Epidermal melanocyte (primary cell): ENCODE data around the gene CELA2A.
"Not testable (repeated sequence)": the region's sequence is repeated elsewhere in the genome, so short reads cannot be mapped to it uniquely, and the experiment has no call there.

ENCODE experiments used
- DNase-seq: peaks from one replicate; pipeline ENCODE4 v3.0.0; 2011; ENCODE audit warnings: low spot score; ENCODE audit not compliant: insufficient read length

CELA2A gene

DNA sequence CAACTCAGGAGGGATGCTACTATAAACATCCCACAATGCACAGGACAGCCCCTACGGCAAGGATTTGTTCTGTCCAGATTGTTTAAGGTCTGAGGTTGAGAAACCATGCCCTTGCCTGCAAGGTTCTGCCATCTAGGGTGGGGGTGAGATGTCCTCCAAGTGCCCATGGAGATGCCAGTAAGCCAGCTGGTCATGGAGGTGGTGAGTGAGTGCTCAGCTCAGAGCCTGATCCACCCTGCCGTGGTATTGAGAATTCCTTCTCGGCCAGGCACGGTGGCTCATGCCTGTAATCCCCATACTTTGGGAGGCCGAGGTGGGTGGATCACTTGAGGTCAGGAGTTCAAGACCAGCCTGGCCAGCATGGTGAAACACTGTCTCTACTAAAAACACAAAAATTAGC lies 31.6 kb upstream of the CELA2A start:
- no peak for DNase-seq

DNA sequence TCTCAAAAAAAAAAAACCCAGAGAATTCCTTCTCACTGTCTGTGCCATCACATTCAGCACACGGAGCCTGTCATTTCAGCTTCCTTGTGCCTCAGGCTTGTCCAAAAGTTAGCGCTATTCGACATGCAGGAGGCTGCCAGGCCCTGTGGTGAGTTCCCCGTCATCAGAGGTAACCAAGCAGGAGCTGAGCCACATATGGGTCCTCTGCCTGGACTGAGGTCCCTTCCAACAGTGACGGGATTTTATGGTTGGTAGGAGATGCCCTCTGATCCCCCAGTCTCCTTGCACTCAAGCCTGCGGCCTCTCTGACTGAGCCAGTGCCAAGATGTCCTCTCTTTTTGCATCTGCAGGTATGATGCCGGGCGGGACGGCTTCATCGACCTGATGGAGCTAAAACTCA lies 31.0 kb upstream of the CELA2A start:
- no peak for DNase-seq

DNA sequence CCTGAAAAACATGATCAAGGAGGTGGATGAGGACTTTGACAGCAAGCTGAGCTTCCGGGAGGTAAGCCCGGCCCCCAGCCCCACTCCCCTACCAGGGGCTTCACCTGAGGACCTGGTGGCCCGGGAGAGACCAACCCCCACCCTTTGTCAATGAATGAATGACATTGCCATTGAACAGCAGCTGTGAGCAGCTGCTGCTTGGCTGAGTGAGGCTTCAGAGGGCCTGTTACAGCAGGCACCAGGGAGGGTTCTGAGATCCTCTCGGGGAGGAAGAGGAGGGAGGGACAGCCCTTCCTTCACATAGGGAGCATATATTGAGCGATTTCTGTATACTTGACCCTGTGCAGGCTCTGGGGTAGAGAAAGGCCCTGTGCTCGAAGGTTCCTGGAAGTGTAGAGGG lies 30.6 kb upstream of the CELA2A start:
- no peak for DNase-seq

DNA sequence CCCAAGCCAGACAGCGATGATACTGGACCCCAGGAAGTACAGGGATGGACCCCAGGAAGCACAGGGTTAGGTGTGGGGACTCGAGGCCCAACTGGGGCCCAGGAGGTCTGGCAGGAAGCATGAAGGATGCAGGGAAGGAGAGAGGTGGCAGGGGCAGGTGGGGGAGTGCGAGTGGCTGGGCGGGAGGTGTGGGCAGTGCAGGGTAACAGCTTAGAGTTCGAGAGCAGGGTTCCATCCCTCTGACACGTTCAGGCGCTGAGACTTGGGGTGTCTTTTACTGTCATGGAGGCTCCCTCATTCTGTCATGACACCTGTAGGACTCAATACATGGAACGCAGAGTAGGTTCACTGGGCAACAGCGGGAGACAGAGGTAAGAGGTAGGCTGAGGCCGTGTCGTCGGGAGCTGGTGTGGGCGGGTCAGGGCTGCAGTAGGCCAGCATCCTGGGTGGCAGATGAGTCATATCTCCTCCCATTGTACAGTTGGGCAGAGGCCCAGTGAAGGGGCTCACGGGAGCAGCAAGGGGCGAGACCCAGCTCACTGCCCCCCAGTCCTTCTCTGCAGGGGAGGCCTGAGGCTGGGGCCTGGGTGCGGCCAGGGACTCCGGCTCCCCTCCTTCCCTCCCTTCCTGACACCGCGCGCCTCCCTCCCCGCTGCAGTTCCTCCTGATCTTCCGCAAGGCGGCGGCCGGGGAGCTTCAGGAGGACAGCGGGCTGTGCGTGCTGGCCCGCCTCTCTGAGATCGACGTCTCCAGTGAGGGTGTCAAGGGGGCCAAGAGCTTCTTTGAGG lies 29.8 kb upstream of the CELA2A start:
- DNase-seq = no peak

DNA sequence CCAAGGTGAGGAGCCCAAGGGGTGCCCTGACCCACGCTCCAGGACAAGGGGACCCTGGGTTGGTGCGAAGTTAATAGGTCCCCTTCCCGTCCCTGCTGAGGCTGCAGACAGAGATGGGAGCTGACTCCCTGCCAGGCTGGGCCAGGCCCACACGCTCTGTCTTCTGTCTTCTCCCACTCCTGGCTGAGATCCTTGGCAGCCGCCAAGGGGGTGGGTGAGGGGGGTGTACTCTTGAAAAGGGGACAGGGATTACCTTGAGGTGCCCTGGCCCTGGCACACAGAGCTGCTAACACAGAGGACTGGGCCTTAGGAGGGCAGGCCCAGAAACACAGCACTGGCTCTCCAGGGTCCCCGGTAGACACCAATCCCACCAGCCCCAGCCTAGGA lies 29.3 kb upstream of the CELA2A start:
- DNase-seq = no peak

DNA sequence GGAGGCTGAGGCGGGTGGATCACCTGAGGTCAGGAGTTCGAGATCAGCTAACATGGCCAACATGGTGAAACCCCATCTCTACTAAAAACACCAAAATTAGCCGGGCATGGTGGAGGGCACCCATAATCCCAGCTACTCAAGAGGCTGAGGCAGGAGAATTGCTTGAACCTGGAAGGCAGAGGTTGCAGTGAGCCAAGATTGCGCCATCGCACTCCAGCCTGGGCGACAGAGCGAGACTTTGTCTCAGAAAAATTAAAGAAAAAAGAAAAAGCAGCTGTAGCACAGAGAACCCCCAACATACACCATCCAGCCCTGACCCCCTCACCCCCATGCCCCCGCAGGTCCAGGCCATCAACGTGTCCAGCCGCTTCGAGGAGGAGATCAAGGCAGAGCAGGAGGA lies 28.3 kb upstream of the CELA2A start:
- not testable (repeated sequence) for DNase-seq

DNA sequence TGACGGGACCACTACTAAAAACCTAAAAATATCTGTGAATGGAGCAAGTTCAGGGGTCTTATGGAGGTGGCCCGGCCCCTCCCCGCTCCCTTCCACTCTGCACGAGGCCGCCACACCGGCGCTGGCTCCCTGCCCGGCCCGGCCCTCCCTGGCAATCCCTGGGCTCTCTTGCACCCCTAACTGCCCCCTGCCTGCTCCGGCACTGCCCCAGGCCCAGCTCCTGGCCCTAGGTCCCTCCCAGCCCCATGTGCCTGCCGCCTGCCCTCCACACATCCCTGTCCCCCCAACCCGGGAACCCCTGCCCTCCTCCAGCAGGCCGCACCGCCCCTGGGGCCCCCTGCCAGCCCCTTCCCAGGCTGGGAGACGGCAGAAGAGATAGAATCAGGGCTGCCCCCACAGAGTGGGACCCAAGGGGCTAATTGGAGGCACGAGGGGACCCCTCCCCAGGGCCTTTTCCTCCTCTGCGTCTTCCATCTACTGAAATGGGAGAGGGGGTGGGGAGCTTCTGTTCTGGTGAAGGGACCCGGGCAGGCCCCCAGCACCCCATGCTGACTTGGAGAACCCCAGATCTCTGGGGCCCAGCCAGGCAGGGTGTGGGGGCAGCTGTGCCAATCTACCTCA lies 27.6 kb upstream of the CELA2A start:
- no peak for DNase-seq

DNA sequence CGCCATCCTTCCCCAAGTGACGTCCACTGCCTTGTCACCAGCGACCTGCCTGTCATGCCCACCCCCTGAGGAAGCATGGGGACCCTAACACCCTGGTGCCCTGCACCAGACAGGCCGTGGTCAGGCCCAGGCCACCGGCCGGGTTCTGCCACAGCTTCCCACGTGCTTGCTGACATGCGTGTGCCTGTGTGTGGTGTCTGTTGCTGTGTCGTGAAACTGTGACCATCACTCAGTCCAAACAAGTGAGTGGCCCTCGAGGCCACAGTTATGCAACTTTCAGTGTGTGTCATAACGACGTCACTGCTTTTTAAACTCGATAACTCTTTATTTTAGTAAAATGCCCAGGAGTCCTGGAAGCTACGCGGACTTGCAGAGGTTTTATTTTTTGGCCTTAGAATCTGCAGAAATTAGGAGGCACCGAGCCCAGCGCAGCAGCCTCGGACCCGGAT lies 26.8 kb upstream of the CELA2A start:
- no peak for DNase-seq

DNA sequence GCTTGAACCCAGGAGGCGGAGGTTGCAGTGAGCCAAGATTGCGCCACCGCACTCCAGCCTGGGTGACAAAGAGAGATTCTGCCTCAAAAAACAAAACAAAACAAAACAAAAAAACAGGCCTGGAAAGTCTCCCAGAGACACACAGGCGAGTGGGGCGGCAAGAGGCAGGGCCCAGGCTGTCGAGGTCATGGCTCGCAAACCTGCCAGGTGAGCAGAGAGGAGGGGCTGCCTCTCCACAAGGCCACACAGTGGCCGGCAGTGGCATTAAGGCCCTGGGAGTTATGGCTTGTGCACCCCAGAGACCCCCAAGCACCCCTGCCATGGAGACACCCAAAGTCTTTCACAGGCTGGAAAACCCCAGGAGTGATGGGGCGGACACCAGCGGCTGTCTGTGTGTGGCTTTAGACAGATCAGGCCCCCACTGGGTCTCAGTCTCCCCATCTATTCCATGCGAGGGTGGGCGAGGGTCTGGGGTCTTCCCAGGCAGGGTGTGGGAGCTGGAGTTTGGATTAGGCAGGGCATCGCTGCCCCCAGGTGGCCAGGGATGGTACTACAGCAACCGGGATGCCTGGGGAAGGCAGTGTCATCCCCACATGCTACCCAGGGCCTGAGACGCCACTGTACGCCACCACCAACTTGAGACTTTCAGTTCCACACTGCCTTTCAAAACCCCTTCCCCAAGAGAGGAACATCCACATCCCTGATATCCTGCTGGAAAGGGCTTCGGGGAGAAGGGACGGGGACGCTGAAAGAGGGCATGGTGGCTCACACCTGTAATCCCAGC lies 25.6 kb upstream of the CELA2A start:
- peak; percentile 58 for DNase-seq

DNA sequence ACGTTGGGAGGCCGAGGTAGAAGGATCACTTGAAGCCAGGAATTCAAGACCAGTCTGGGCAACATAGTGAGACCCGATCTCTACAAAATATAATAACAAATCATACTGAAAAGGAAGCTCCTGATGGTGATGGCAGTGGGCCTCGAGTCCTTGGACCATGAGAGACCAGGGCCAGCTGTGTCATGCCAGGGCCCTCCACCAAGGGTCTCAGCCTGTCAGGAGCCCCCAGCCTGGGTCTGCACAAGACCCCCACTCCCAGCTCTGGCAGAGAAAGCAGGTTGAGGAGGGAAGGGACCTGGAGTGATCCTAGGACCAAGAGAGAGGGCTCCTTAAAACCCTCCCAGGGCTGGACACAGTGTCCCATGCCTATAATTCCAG lies 25.0 kb upstream of the CELA2A start:
- DNase-seq = no peak

DNA sequence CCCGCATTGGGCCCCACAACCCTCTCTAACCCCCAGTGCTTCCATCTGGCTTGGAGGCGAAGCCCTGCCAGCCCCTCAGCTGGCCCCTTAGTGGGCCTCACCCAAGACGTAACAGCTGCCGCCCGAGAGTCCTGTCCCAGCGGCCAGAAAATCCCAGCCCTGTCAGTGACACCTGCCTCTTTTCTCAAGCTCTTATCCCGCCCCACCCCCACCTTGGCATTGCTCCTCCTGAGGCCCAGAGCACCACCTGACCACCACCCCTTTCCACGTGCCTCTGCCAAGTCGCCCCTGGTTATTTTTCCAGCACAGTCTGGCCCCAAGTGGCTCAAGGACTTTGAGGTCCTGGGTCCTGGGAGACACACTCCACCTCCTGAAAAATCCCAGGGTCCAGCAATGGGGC lies 24.2 kb upstream of the CELA2A start:
- DNase-seq = no peak

DNA sequence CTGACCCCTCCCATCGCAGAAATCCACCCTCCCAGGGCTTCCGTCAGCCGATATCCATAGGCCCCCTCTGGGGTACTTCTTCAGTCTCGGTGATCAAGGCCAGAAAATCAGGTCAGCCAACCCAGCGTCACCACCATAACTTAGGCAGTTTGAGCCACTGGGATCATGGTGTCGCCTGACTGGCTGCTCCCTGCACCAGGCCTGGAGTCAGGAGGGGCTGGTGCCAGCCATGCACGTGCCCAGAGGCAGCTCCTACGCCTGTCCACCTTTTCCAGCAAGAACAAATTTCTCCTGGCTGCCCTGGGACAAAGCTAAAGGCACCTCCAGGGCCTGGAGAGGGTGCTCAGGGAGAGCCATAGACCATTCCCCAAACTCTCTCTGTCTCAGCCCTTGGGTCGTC lies 23.1 kb upstream of the CELA2A start:
- no peak for DNase-seq

DNA sequence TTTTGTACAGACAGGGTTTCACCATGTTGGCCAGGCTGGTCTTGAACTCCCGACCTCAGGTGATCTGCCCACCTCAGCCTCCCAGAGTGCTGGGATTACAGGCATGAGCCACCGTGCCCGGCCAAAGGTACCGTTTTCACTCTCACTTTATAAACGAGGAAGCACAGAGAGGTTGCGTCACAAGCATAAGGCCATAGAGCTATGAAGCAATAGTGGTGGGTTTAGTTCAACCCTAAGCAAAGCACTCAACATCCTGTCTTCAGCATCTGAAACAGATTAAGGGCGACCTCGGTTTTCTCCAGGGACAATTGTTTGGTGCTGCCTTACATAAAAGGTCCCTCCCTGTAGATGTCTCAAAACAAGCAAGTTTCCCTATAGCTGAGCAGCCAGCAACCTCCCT lies 21.8 kb upstream of the CELA2A start:
- DNase-seq = not testable (repeated sequence)

DNA sequence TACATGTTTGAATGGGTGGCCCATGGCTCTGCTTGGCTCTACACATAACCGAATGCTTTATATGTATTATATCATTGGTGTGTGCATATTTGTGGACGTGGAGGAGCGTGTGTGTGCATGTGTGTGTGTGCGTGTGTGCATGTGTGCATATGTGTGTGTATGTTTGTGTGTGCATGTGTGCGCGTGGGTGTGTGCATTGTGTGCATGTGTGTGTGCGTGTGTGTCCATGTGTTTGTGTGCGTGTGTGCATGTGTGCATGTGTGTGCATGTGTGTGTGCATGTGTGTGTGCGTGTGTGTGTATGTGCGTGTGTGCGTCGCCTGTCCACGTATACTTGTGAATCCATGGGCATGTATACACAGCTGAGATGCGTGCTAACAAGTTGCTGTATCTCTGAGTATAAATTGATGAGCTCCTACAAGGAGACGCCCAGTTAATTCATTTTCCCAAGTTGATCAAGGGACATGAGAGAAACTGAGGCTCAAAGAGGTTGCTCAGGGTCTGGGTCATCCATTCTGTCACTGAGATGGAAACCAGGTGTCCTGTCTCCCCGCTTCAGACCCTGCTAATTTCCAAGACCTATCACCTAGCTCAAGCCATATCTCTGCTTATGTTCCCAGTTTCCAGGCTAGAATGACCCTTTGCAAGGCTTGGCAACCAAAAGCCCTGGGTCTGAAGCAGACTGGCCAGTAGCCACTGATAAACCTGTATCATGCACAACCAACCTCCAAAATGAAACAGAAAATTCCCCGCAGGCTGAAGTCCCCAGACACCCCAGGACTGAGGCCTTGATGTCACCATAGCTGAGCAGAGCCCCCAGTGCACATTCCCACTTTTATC lies 21.1 kb upstream of the CELA2A start:
- no peak for DNase-seq

DNA sequence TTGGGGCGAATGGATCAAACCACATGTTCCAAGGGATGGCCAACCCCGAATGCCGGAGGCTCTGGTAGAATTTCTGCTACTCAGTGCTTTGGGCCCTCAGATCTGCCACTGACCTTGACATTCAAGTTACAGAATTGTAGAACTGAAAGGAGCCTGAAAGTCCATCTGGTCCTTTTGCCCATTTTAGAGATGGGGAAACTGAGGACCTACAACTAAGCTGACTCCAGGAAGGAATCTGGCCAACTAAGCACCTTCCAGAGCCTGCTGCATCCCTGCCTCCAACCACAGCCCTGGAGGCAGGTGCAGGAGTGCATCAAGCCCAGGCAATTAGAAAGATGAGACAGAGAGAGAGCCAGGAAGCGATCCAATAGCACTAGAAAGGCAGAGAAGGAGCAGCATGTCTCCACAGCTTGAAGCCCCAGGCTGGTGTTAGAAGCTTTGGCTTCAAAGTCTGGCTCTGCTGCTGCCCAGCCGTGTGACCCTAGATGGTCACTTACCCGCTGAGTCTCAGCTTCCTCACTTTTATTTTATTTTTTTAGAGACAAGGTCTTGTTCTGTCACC lies 19.6 kb upstream of the CELA2A start:
- no peak for DNase-seq

DNA sequence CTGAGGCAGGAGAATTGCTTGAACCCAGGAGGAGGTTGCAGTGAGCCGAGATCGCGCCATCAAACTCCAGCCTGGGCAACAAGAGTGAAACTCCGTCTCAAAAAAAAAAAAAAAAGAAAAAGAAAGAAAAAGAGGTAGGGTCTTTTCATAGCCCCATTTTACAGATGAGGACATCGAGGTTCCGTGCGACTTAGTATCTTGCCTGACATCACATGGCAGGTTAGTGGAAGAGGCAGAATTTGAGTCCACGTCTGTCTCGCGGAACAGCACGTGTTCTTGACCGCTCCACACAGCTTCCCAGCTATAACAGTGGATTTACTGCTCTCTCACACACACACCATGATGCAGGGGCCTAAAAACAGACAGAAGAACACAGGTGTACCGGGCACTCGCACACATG lies 17.2 kb upstream of the CELA2A start:
- DNase-seq = no peak

DNA sequence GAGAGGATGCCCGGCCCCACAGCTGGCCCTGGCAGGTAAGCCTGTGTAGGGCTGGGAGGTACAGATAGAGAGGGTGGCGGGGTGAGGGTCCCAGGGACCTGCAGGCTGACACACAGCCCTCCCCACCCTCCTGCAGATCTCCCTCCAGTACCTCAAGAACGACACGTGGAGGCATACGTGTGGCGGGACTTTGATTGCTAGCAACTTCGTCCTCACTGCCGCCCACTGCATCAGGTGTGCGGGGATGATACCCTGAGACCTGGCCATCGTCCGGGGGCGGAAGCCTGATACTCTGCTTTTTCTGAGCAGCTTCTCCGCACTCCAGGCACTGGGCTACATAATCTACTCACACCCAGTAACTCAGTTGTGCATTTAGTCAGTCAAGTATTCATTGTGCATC lies 16.2 kb upstream of the CELA2A start:
- DNase-seq = no peak

DNA sequence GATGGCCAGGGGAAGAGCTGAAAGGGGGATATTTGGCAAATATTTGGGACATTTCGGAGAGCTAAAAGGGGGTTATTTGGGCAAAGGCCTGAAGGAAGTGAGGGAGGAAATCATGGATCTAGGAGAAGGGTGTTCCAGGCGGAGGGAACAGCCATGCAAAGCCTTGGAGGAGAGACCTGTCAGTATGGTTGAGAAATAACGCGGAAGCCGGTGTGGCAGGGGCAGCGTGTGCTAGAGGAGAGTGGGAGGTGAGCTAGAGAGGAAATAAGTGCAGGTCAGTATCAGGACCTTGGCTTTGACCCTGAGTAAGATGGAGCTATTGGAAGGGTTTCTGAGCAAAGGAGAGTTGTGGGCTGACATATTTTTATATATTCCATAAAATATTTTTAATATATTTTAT lies 15.3 kb upstream of the CELA2A start:
- DNase-seq = no peak

DNA sequence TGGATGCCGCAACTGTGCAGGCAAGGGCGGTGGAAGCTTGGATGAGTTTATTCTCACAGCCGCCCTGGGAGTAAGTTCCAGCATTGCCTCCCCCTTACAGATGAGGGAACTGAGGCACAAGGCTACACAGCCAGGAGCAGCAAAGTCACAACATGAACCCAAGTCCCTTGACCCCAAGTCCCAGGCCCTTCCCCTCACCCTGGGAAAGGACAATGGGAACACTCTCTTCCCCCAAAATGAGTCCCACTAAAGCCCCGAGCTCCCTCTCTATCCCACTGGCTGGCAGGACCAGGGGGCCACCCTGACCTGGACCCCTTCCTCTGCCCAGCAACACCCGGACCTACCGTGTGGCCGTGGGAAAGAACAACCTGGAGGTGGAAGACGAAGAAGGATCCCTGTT lies 14.4 kb upstream of the CELA2A start:
- no peak for DNase-seq

DNA sequence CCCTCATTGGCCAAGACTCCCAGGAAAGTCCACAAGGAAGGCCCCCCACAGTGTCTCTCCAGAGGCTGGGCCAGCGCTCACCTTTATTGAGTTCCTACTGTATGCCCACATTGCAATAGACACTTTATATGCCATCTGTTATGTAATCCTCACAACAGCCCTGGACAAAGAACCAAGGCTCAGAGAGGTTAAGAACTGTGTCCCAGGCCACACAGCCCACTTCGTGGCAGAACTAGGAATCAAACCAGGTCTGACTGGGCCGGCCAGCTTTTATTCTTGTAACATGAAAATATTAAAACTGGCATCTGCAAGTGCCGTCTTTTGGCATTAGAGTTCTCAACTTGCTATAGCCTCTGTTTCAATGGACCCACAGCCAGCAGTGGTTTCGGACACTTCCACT lies 13.8 kb upstream of the CELA2A start:
- no peak for DNase-seq

DNA sequence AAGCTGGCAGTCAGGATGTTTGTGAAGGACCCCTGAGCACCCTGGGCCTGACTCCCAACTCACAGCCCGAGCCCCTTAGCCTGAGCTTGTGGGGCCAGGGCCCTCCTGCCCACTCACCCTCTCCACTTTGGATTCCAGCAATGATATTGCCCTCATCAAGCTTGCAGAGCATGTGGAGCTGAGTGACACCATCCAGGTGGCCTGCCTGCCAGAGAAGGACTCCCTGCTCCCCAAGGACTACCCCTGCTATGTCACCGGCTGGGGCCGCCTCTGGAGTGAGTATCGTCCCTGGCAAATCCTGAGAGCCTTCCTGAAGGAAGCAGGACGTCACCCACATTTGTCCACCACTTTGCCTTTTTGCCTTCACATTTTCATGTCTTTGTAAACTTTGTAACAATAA lies 13.3 kb upstream of the CELA2A start:
- DNase-seq = no peak
